ENCODE measurements around the gene ANKRD13D.
"Not testable (repeated sequence)": the region's sequence is repeated elsewhere in the genome, so short reads cannot be mapped to it uniquely, and the experiment has no call there.

Gene ANKRD13D

DNA sequence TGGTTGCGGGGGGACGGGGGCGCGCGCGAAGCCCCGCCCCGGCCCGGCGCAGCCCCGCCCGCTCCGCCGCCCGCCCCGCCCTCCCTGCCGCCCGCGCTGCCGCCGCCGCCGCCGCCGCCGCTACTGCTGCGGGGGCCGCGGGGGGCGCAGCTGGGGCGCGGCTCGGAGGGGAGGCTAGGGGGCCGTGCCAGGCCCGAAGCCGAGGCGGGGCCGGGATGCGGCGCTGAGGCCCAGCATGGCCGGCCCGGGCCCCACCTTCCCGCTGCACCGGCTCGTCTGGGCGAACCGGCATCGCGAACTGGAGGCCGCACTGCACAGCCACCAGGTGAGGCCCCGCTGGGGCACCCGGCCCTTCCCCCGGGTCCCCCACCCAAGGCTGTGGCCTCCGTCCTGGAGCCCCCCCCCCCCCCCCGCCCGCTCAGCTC is at the start of gene ANKRD13D:
Gene ANKRD13D (plus strand): TSS at position 78 of the 425 bp plus-strand sequence. CDS start 158 bp downstream, at position 236.
- DNase-seq: no peak

GRCh38 chr11:67239783-67240575 is 49.1 kb upstream of the ANKRD13D start:
- peak; percentile 95 for DNase-seq

GRCh38 chr11:67240576-67241389 is 48.3 kb upstream of the ANKRD13D start:
- peak; percentile 85 for DNase-seq

- no peak for DNase-seq
Measured at GRCh38 chr11:67242548-67242947, 46.6 kb upstream of the ANKRD13D start.

DNA sequence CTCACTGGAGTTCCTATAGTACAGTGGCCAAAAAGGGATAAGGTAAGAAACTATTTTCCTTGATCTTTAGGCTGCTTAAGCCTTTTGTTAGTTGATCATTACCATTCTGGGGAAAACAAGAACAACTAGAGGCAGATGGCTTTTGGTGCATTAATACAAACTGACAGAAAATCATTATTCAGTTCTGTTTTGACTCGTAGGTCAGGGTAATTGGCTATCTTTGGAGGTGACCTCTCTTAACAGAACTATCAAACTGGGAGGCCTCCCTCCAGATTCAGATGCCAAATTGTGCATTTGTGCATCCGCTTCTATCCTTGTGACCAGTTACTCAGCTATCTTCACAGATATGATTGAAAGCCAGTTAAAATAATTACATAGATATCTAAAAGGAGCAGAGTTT is 46.1 kb upstream of the ANKRD13D start:
- DNase-seq: no peak

GRCh38 chr11:67245046-67245445 is 44.1 kb upstream of the ANKRD13D start:
- no peak for DNase-seq

DNA sequence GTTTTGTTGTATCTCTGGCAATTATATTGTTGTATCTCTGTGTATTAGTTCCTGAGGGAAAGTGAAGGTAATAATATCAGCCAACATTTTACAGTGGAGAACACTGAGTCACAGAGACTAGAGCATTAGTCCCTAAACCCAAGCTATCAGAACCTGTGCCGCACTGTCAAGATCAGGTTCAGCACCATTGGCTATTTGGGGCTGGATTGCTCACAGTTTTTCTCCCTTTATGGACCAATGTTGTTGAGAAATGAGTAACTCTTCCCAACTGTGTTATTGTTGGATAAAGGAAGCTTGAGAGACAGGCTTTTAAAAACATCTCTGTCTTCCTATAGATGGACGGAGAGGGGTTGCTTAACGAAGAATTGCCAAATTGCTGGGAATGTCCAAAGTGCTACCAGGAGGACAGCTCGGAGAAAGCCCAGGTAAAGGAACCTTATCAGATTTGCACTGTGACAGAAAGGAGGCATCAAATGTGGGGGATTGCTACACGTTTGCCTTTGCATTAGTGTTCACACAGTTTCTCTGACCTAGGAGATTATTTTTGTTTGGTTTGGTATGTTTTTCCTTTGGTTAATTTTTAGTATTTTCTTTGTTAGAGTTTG is 41.1 kb upstream of the ANKRD13D start:
- DNase-seq: no peak

DNA sequence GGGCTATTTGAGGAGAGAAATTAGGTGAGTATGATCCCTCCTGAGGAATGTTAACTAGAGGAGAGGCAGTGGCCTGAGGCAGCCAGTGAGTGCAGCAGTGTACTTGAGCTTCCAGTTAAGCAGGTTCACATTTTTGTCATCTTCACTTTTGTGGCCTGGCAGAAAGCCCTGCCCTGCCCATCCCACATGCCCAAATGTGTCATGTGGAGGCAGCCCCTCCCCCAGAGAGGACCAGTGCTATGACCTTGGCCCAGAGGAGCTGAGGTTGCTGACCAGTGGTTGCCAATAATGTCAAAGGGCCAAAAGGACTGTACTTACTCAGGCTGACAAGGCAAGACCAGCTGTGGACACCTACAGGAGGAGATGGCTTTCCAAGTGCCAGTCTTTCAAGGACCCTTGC is 40.5 kb upstream of the ANKRD13D start:
- no peak for DNase-seq

DNA sequence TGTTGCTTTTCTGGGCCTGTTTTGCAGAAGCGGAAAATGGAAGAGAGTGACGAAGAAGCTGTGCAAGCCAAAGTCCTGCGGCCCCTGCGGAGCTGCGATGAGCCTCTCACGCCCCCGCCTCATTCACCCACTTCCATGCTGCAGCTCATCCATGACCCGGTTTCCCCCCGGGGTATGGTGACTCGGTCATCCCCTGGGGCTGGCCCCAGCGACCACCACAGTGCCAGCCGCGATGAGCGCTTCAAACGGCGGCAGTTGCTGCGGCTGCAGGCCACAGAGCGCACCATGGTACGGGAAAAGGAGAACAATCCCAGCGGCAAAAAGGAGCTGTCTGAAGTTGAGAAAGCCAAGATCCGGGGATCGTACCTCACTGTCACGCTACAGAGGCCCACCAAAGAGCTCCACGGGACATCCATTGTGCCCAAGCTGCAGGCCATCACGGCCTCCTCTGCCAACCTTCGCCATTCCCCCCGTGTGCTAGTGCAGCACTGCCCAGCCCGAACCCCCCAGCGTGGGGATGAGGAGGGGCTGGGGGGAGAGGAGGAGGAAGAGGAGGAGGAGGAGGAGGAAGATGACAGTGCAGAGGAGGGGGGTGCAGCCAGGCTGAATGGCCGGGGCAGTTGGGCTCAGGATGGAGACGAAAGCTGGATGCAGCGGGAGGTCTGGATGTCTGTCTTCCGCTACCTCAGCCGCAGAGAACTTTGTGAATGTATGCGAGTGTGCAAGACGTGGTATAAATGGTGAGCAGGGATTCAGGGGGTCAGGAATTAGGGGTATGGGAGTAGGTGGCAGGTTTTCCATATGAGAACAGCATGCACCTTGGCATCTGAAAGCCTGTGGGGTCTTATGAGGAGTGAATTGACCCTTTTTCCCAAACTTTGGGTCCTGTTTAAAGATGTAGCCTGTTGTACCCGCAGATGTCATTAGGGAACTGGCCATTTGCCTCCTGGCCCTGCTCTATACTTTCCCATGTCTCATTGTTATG is 38.8 kb upstream of the ANKRD13D start:
- no peak for DNase-seq

GRCh38 chr11:67251841-67252240 is 37.3 kb upstream of the ANKRD13D start:
- DNase-seq: no peak

DNA sequence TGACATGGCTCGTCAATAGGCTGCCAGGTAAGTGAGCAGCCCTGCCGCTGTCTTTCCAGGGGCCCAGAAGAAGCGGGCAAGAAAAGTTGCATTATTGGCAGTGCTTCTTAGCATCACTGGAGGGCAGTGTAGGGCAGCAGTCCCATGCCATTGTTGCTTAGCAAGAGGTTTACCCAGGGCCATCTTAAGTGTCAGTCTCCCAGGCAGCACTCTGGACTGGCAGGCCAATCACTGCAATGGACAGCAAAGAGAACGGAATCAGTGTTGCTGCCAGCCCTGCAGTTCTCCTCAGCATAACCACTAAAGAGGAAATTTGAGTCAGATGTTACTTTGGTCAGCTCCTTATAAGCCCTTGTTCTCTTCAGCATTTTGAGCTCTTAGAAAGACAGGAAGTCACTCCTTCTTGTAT is 36.3 kb upstream of the ANKRD13D start:
- no peak for DNase-seq

DNA sequence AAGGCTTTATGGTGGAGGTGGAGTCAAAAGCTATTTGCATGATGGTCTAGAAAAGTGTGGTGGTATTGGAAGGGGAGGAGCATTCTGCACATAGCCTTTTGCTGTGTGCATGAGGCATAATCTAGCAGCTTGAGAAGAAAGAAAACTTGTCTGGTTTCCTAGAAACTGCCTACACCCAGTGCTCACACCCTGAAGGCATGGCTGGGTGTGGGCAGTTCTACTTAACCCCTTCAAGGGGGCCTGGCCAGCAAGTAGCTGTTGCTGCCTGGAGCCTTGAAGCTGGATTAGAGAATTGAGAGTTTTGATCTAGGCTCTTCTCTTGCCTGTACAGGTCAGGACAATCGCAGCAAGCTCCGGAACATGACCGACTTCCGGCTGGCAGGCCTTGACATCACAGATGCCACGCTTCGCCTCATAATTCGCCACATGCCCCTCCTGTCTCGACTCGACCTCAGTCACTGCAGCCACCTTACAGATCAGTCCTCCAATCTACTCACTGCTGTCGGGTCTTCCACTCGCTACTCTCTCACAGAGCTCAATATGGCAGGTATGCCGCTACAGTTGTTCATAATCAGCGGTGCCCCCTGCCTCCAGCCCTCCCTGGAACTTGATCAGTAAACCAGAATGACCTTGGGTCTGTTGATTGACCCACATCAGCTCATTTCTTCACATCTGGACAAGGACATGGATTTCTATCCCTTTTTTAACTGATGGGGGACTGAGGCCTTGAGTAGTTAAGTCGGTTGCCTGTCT is 35.1 kb upstream of the ANKRD13D start:
- no peak for DNase-seq

GRCh38 chr11:67254798-67255197 is 34.3 kb upstream of the ANKRD13D start:
- no peak for DNase-seq

- DNase-seq: peak; percentile 0
Measured at GRCh38 chr11:67255353-67255752, 33.8 kb upstream of the ANKRD13D start.

- DNase-seq: peak; percentile 1
Measured at GRCh38 chr11:67255864-67256263, 33.2 kb upstream of the ANKRD13D start.

DNA sequence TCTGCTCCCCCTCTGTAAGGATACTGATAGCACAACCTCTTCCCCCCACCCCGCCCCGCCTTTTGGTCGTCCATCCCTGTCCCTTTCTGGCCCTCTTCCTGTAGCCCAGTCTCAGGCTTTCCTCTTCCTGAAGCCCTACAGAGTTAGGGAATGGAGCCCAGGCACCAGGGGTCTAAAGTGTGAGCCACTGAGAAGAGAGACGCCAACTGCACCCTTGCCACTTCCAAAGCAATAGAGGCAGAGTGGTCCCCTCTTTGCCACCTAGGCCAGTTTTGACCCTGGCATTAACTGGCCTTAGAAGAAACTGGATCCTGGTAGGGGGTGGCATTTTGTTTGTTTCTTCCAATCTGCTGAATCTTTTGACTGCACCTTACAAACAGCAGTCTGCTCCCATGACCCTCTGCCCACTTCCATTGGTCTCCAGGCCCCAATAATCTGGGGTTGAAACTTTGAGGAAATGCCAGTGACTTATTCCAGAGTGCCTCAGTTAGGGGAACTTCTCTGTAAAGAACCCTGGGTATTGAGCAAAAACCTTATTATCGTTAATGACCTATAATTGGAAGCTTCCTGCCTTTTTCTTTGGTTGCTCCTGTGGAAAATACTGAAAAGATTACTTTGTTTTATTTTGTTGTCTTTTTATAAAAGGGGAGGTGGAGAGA is 32.5 kb upstream of the ANKRD13D start:
- peak; percentile 1 for DNase-seq

DNA sequence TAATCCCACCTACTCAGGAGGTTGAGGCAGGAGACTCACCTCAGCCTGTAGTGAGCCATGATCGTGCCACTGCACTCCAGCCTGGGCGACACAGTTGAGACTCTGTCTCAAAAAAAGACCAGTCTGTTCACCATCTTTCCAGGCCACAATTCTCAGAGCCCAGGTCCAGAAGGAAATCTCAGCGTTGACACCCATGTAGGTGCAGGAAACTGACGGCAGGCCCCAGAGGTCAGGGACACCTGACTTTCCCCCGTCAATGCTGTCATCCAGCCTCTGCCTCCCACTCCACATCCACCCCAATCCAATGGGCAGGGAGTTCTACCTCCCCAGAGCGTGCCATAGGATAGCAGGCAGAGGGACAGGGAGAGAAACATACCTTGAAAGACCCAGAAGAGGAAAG is 28.7 kb upstream of the ANKRD13D start:
- no peak for DNase-seq

DNA sequence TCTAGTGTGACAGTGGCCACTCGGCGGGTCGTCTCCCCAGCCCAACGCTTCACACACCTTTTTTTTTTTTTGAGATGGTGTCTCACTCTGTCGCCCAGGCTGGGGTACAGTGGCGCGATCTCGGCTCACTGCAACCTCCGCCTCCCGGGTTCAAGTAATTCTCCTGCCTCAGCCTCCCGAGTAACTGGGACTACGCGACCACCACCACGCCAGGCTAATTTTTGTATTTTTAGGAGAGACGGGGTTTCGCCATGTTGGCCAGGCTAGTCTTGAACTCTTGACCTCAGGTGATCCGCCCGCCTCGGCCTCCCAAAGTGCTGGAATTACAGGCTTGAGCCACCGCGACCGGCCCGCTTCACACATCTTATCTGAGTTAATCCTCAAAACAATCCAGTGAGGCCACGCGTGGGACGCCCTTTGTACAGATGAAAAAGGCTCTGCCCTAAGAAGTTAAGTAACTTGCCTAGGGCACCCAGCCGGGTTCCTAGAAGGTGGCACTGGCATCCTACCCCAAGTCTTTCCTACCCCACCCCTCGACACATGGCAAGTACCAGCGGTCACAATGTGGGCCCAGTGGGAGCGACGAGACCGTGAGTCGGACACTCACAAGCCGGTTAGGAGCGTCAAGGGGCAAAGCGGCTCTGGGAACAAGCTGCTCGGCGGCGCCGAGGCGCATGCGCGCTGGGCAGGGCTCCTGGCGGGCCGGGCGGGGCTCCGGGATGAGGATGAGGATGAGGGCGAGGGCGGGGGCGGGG is 28.0 kb upstream of the ANKRD13D start:
- not testable (repeated sequence) for DNase-seq

DNA sequence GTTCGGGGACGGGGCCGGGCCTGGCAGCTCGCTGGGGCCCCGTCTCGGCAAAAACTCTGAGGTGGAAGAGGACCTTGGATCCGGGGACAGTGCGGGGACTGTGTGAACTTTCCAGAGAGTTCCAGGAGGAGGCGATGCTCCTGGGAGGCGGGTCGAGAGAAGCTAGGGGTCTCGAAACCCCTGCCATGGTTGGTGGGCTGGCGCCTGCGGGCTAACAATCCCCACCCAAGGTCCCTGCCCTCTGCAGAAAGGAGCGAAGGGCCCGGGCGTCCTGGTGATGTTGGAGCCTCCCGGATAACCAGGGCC is 27.5 kb upstream of the ANKRD13D start:
- DNase-seq: no peak

- DNase-seq: no peak
Measured at GRCh38 chr11:67261946-67262681, 27.0 kb upstream of the ANKRD13D start.
